C4-2B (cell line): ENCODE data around the gene COX5B.

Experiments
- CTCF ChIP-seq: fragments of 450-650 bp; conservative IDR thresholded peaks from 2 replicates; pipeline ENCODE4 v1.5.1; 2017; ENCODE audit warnings: mild to moderate bottlenecking
- ZFX ChIP-seq: fragments of 450-650 bp; IDR thresholded peaks from 2 replicates; pipeline ENCODE4 v1.6.1; 2017

GRCh38 chr2:97673182-97673914 is 27.5 kb downstream of the COX5B start:
- TF ChIP-seq CTCF (no peak), ZFX (no peak)
